ENCODE results near the gene TRIM26. TPM values are rescaled to one million over a fixed set of nuclear protein-coding genes. Genes with fewer than 3 reads are reported as not detected.
A peak's percentile ranks its signal among the peaks of the same experiment; 100 is the strongest.

Gene TRIM26
- total and polyA plus RNA-seq, 2 of the 13 experiments (the other 11 are each of a cell fraction or from before 2014, with no cell fraction given): 27.1 to 38.7 TPM

GRCh38 chr6:30212865-30213666 lies at the start of gene TRIM26 (continued):
- TF ChIP-seq U2AF2 (IDR thresholded peaks at IDR 0.05; ENCODE audit: low read depth, low read length) (0 out of 2 replicates have a peak, but pooled peaks have one; percentile 86), ZNF788 (CRISPR knock-in tag; IDR thresholded peaks at IDR 0.05; ENCODE audit: borderline replicate concordance) (no peak), ZNF260 (CRISPR knock-in tag; IDR thresholded peaks at IDR 0.05; ENCODE audit: borderline replicate concordance, low read depth) (no peak), SNRNP70 (IDR thresholded peaks at IDR 0.05; ENCODE audit: low read depth, low read length) (no peak), CENPT (CRISPR knock-in tag; IDR thresholded peaks at IDR 0.05; ENCODE audit: low read depth) (no peak; the same call in 1 of the 2 replicates), ZNF558 (CRISPR knock-in tag; IDR thresholded peaks at IDR 0.05; ENCODE audit: borderline replicate concordance) (0 out of 2 replicates have a peak, but pooled peaks have one; percentile 0), CEBPG (CRISPR knock-in tag; IDR thresholded peaks at IDR 0.05) (no peak), ZMAT5 (CRISPR knock-in tag; IDR thresholded peaks at IDR 0.05; ENCODE audit: borderline replicate concordance, low read depth) (no peak), ZNF749 (CRISPR knock-in tag; IDR thresholded peaks at IDR 0.05; ENCODE audit: borderline replicate concordance) (0 out of 2 replicates have a peak, but pooled peaks have one; percentile 53), RFX3 (CRISPR knock-in tag; IDR thresholded peaks at IDR 0.05) (no peak), HNRNPH1 (optimal IDR thresholded peaks at IDR 0.05; ENCODE audit: low read depth, low read length) (no peak), PTBP1 (IDR thresholded peaks at IDR 0.05; ENCODE audit: low read depth, low read length, poor library complexity, severe bottlenecking) (no peak), KDM2A (CRISPR knock-in tag; IDR thresholded peaks at IDR 0.05; ENCODE audit: borderline replicate concordance, low read depth) (peak; percentile 79), ZNF784 (CRISPR knock-in tag; IDR thresholded peaks at IDR 0.05; ENCODE audit: borderline replicate concordance) (peak; percentile 78; the same call in 1 of the 2 replicates), TCF7 (IDR thresholded peaks at IDR 0.05; ENCODE audit: low read depth) (no peak), ZNF34 (CRISPR knock-in tag; IDR thresholded peaks at IDR 0.05; ENCODE audit: borderline replicate concordance) (peak; percentile 67; the same call in 1 of the 2 replicates), GMEB1 (CRISPR knock-in tag; IDR thresholded peaks at IDR 0.05; ENCODE audit: borderline replicate concordance) (no peak), ATRX (CRISPR knock-in tag; IDR thresholded peaks at IDR 0.05; ENCODE audit: borderline replicate concordance) (no peak), FOXO4 (CRISPR knock-in tag; conservative IDR thresholded peaks at IDR 0.05) (no peak), ZSCAN12 (CRISPR knock-in tag; IDR thresholded peaks at IDR 0.05) (no peak; the same call in 1 of the 2 replicates), ZNF790 (CRISPR knock-in tag; IDR thresholded peaks at IDR 0.05; ENCODE audit: borderline replicate concordance) (peak; percentile 45; the same call in 1 of the 2 replicates), TIGD3 (CRISPR knock-in tag; IDR thresholded peaks at IDR 0.05; ENCODE audit: borderline replicate concordance) (peak; percentile 12; the same call in 1 of the 2 replicates), ZNF10 (CRISPR knock-in tag; IDR thresholded peaks at IDR 0.05; ENCODE audit: borderline replicate concordance, low read depth) (0 out of 2 replicates have a peak, but pooled peaks have one; percentile 41)
